ENCODE results near the gene DENND2D.

DNA sequence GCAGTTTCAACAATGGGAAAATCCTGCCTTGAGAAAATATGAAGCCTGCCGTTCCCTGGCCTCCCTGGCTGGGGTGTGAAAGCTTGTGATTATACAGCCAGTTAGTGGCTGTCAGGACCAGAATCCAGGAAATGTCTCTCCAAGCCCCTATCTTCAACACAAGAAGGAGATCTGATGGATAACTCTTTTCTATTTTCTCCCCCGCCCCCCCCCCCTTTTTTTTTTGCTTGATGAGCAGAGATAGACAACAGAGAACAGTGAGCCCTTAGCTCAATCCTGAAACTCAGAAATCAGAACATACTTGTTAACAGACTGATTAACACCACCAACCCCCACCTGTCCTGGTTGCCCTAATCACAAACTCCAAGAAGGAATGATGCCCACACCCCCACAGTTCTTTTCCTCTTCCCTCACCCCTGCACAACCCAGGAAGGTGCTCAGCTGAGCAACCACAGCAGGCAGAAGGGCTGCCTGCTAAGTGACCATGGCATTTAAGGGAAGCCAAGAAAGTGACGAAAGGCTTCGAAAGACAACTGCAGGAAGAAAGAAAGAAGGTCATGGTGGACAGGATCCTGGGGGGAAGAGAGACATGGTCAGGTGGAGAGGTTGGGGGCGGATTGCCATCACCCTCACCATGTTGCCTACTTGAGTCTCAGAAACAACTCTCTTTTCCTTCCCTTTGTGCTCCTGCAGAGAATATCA, 12.3 kb upstream of the DENND2D start:
- no peak for TF ChIP-seq POLR2AphosphoS5 (IDR thresholded peaks at IDR 0.05; ENCODE audit: insufficient read depth, low read depth, low read length)
- no peak for TF ChIP-seq POLR2A (IDR thresholded peaks at IDR 0.05; ENCODE audit: low read depth, low read length)
- TF ChIP-seq CTCF (IDR thresholded peaks at IDR 0.05; ENCODE audit: extremely low read depth in 1 of 2, insufficient read depth in 1 of 2, low read depth in 1 of 2, low read length in 2 of 2) = no peak
- no peak for TF ChIP-seq EZH2 (IDR thresholded peaks at IDR 0.05; ENCODE audit: borderline replicate concordance, low read depth, low read length, severe bottlenecking)
- no peak for TF ChIP-seq MYC (IDR thresholded peaks at IDR 0.05; ENCODE audit: low read depth, low read length)
- TF ChIP-seq, protein P1, sequence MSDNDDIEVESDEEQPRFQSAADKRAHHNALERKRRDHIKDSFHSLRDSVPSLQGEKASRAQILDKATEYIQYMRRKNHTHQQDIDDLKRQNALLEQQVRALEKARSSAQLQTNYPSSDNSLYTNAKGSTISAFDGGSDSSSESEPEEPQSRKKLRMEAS (IDR thresholded peaks at IDR 0.05; ENCODE audit: insufficient read depth, insufficient read length) = no peak

Measured in endothelial cell of umbilical vein (primary cell).